H1 (cell line): ENCODE measurements around the gene MPZL3. TPM values are rescaled to one million over a fixed set of nuclear protein-coding genes. Genes with fewer than 3 reads are reported as not detected.

ENCODE experiments used
- CTCF ChIA-PET: fragments of 300-600 bp; sonication (Branson Sonifier 250); formaldehyde crosslinking; loops from one replicate; lab custom pipeline; 2021; ENCODE audit not compliant: partially characterized antibody; lab: Charles Lee
- POLR2A ChIA-PET: fragments of 300-600 bp; sonication (Branson Sonifier 250); formaldehyde crosslinking; loops from one replicate; lab custom pipeline; 2021; ENCODE audit warnings: inconsistent platforms; ENCODE audit not compliant: partially characterized antibody; lab: Charles Lee
- DNase-seq, 2 experiments: peaks; one replicate each; pipeline versions ENCODE4 v3.0.0 to v3.0.0-alpha.2; 2010 to 2022; ENCODE audit warnings: low spot score in 2 of 2, low read depth in 1 of 2, mixed read lengths in 1 of 2
- FAIRE-seq: peaks from 2 replicates; lab custom pipeline; 2011; peaks lifted over from hg19 to GRCh38; lab: Jason Lieb, UNC
- H2AFZ ChIP-seq: 2 replicates; pipeline ENCODE4 v1.8.1; 2012; ENCODE audit warnings: low read length, inconsistent platforms
- H2AK5ac ChIP-seq: 2 replicates; pipeline ENCODE4 v1.6.1; 2013; ENCODE audit warnings: low read depth, low read length
- H2BK120ac ChIP-seq: replicated peaks from 2 replicates; pipeline ENCODE3; 2013; ENCODE audit warnings: low read depth, low read length, inconsistent platforms
- H2BK12ac ChIP-seq: 2 replicates; pipeline ENCODE4 v1.6.1; 2013; ENCODE audit warnings: low read depth, low read length
- H2BK15ac ChIP-seq: 2 replicates; pipeline ENCODE4 v1.6.1; 2013; ENCODE audit warnings: low read length
- H2BK20ac ChIP-seq: 2 replicates; pipeline ENCODE4 v1.6.1; 2013; ENCODE audit warnings: low read length
- H2BK5ac ChIP-seq: 2 replicates; pipeline ENCODE4 v1.6.1; 2013; ENCODE audit warnings: low read depth, low read length
- H3K14ac ChIP-seq: 2 replicates; pipeline ENCODE4 v1.6.1; 2013; ENCODE audit warnings: inconsistent platforms; ENCODE audit not compliant: insufficient read length
- H3K18ac ChIP-seq: 2 replicates; pipeline ENCODE4 v1.6.1; 2013; ENCODE audit warnings: low read length; ENCODE audit errors: extremely low read depth
- H3K23ac ChIP-seq: 2 replicates; pipeline ENCODE4 v1.6.1; 2013; ENCODE audit warnings: inconsistent platforms; ENCODE audit not compliant: insufficient read length
- H3K23me2 ChIP-seq: 2 replicates; pipeline ENCODE4 v1.6.1; 2013; ENCODE audit warnings: low read depth, low read length
- H3K27ac ChIP-seq: 2 replicates; pipeline ENCODE4 v1.6.1; 2011; ENCODE audit warnings: low read depth, low read length, inconsistent platforms
- H3K27me3 ChIP-seq, 4 experiments: replicated peaks in 1 of 4; 1 replicate in 1 of 4; 2 replicates in 3 of 4; pipeline versions ENCODE4 v1.6.1 to v1.8.1; 2011 to 2013; ENCODE audit warnings: low read length in 3 of 4, mild to moderate bottlenecking in 3 of 4, inconsistent platforms in 2 of 4, mixed read lengths in 2 of 4, moderate library complexity in 1 of 4; ENCODE audit not compliant: control insufficient read depth in 3 of 4, insufficient read depth in 3 of 4; ENCODE audit errors: extremely low read depth in 1 of 4
- H3K36me3 ChIP-seq, 4 experiments: 2 replicates each; pipeline versions ENCODE4 v1.6.1 to v1.8.1; 2011 to 2013; ENCODE audit warnings: mild to moderate bottlenecking in 4 of 4, low read length in 3 of 4, moderate library complexity in 2 of 4, control low read depth in 1 of 4, inconsistent platforms in 1 of 4; ENCODE audit not compliant: insufficient read depth in 4 of 4, control insufficient read depth in 2 of 4
- H3K4ac ChIP-seq: replicated peaks from 2 replicates; pipeline ENCODE3; 2013; ENCODE audit warnings: low read length, low read depth, mixed read lengths, inconsistent platforms; ENCODE audit not compliant: insufficient read length
- H3K4me1 ChIP-seq, 4 experiments: replicated peaks in 1 of 4; 1 replicate in 1 of 4; 2 replicates in 3 of 4; pipeline versions ENCODE4 v1.6.1 to v1.8.1; 2011 to 2013; ENCODE audit warnings: low read length in 3 of 4, inconsistent platforms in 2 of 4, mixed read lengths in 1 of 4; ENCODE audit not compliant: insufficient read depth in 4 of 4, control insufficient read depth in 3 of 4
- H3K4me2 ChIP-seq, 2 experiments: 2 replicates each; pipeline versions ENCODE4 v1.6.1 to v1.8.1; 2011 to 2013; ENCODE audit warnings: low read depth in 2 of 2, low read length in 2 of 2, control low read depth in 1 of 2, inconsistent platforms in 1 of 2, mild to moderate bottlenecking in 1 of 2; ENCODE audit not compliant: insufficient read depth in 1 of 2
- H3K4me3 ChIP-seq, 4 experiments: fragments of 200-600, 300-600 bp in 1 of 4; sonication (generic), shearing (Covaris generic), sonication (Bioruptor Twin) in 1 of 4; 2 replicates each; pipeline versions ENCODE4 v1.5.1 to v1.8.1; 2011 to 2016; ENCODE audit warnings: low read length in 4 of 4, low read depth in 3 of 4, control low read depth in 2 of 4, inconsistent platforms in 2 of 4, mild to moderate bottlenecking in 2 of 4, mixed read lengths in 1 of 4, moderate library complexity in 1 of 4; ENCODE audit not compliant: insufficient read depth in 2 of 4; ENCODE audit errors: extremely low read depth in 1 of 4
- H3K56ac ChIP-seq: replicated peaks from 2 replicates; pipeline ENCODE3; 2013; ENCODE audit warnings: low read depth, mild to moderate bottlenecking, mixed read lengths, low read length, inconsistent platforms; ENCODE audit not compliant: insufficient read length
- H3K79me1 ChIP-seq: 2 replicates; pipeline ENCODE4 v1.6.1; 2013; ENCODE audit warnings: low read depth, low read length, control low read depth
- H3K79me2 ChIP-seq, 2 experiments: 2 replicates each; pipeline versions ENCODE4 v1.6.1 to v1.8.1; 2012 to 2013; ENCODE audit warnings: low read length in 2 of 2, mild to moderate bottlenecking in 2 of 2, inconsistent platforms in 1 of 2; ENCODE audit not compliant: insufficient read depth in 2 of 2, control insufficient read depth in 1 of 2
- H3K9ac ChIP-seq, 4 experiments: replicated peaks in 1 of 4; 1 replicate in 1 of 4; 2 replicates in 3 of 4; pipeline versions ENCODE4 v1.6.1 to v1.8.1; 2011 to 2013; ENCODE audit warnings: low read depth in 3 of 4, low read length in 3 of 4, control low read depth in 2 of 4, mild to moderate bottlenecking in 2 of 4, moderate library complexity in 2 of 4, inconsistent platforms in 1 of 4; ENCODE audit errors: extremely low read depth in 1 of 4
- H3K9me3 ChIP-seq, 2 experiments: 2 replicates each; pipeline versions ENCODE4 v1.6.1 to v1.8.1; 2012 to 2013; ENCODE audit warnings: mild to moderate bottlenecking in 2 of 2, moderate library complexity in 2 of 2, control low read depth in 1 of 2, inconsistent platforms in 1 of 2, low read depth in 1 of 2, low read length in 1 of 2, mixed read lengths in 1 of 2; ENCODE audit not compliant: insufficient read depth in 2 of 2
- H4K20me1 ChIP-seq, 2 experiments: replicated peaks in 1 of 2; 2 replicates each; pipeline versions ENCODE3 to v1.8.1; 2011 to 2013; ENCODE audit warnings: inconsistent platforms in 2 of 2, low read length in 2 of 2, mild to moderate bottlenecking in 1 of 2; ENCODE audit not compliant: insufficient read depth in 2 of 2, control insufficient read depth in 1 of 2
- H4K5ac ChIP-seq: 2 replicates; pipeline ENCODE4 v1.6.1; 2013; ENCODE audit warnings: low read length, low read depth, mixed read lengths, inconsistent platforms; ENCODE audit not compliant: insufficient read length
- H4K8ac ChIP-seq: 2 replicates; pipeline ENCODE4 v1.8.0; 2013; ENCODE audit warnings: mild to moderate bottlenecking, moderate library complexity, low read length, inconsistent platforms; ENCODE audit not compliant: insufficient read depth; ENCODE audit errors: extremely low read depth
- H4K91ac ChIP-seq: replicated peaks from 2 replicates; pipeline ENCODE3; 2013; ENCODE audit warnings: low read length, mixed read lengths, inconsistent platforms; ENCODE audit not compliant: insufficient read length
- CHD2 ChIP-seq: IDR thresholded peaks from 2 replicates; pipeline ENCODE4 v1.6.1; 2012; ENCODE audit warnings: low read length, improper control_type of control experiment
- CTCF ChIP-seq, 3 experiments: IDR thresholded peaks; 1 replicate in 2 of 3; 2 replicates in 1 of 3; pipeline versions ENCODE4 v1.5.1 to v1.6.1; 2011; ENCODE audit warnings: low read length in 3 of 3, mild to moderate bottlenecking in 3 of 3, inconsistent platforms in 2 of 3, low read depth in 1 of 3, moderate library complexity in 1 of 3; ENCODE audit not compliant: insufficient read depth in 1 of 3; ENCODE audit errors: control extremely low read depth in 1 of 3
- JUND ChIP-seq: IDR thresholded peaks from 2 replicates; pipeline ENCODE4 v1.6.1; 2011; ENCODE audit warnings: mild to moderate bottlenecking, improper control_type of control experiment, low read length
- RAD21 ChIP-seq, 2 experiments: IDR thresholded peaks in 1 of 2; conservative IDR thresholded peaks in 1 of 2; 2 replicates each; pipeline ENCODE4 v1.6.1; 2011; ENCODE audit warnings: low read depth in 2 of 2, low read length in 2 of 2, improper control_type of control experiment in 1 of 2, inconsistent platforms in 1 of 2, mild to moderate bottlenecking in 1 of 2, moderate library complexity in 1 of 2
- TAF7 ChIP-seq: optimal IDR thresholded peaks from 2 replicates; pipeline ENCODE3; 2011; ENCODE audit warnings: low read depth, mild to moderate bottlenecking, inconsistent platforms, low read length, moderate library complexity, borderline replicate concordance
- WGBS, 2 experiments: shearing (Covaris generic) in 1 of 2; methylation state at CpG; one replicate each; pipeline versions ENCODE4 v1.1.6 to v1.1.7; 2013 to 2015; ENCODE audit warnings: low lambda C conversion rate in 2 of 2, mixed read lengths in 2 of 2, inconsistent platforms in 1 of 2, low coverage in 1 of 2, missing lambda C conversion rate in 1 of 2; ENCODE audit not compliant: insufficient replicate concordance in 2 of 2, insufficient coverage in 1 of 2, insufficient read length in 1 of 2; ENCODE audit errors: extremely low coverage in 1 of 2, missing lambda C conversion rate in 1 of 2; 5-methylcytosine and 5-hydroxymethylcytosine counted together
- polyA plus RNA-seq, 7 experiments: library from polyadenylated mRNA; depleted of rRNA in 3 of 7; stranded (reverse) in 5 of 7; unstranded in 2 of 7; fragments of >200 nt in 5 of 7; fragments of 200-250 nt in 2 of 7; gene quantifications; 1 replicate in 5 of 7; 2 replicates in 1 of 7; 4 replicates in 1 of 7; pipeline versions ENCODE4 v1.2.1 to v1.2.3, GENCODE V29; 2011 to 2013; ENCODE audit warnings: missing spikeins in 2 of 7, mixed read lengths in 2 of 7
- total RNA-seq: library from RNA; stranded (reverse); fragmentation: NEBNext Ultra II Directional; extraction: Animal tissue kit (Norgen Biotek cat#: 25700); gene quantifications from 2 replicates; pipeline ENCODE4 v1.2.1, GENCODE V29; 2021

MPZL3 gene
- total and polyA plus RNA-seq, 2 of the 8 experiments (the other 6 are each of a cell fraction or from before 2014, with no cell fraction given) = 1.1 to 3.9 TPM

GRCh38 chr11:118290923-118291322 lies 38.8 kb upstream of the MPZL3 start:
- no peaks in the 10 kb centered on the region for H3K79me1 ChIP-seq
- H2BK5ac ChIP-seq = no peak overlapping the region
- FAIRE-seq (peak; percentile 70), DNase-seq (no peak)
- 0 out of 2 replicates have a peak overlapping the region, but pooled peaks have one; percentile 74 for H2AFZ ChIP-seq
- no peaks in the 10 kb centered on the region for H3K36me3 ChIP-seq
- H4K5ac ChIP-seq = no peak overlapping the region
- no peaks in the 10 kb centered on the region for H3K23me2 ChIP-seq
- WGBS, 2 experiments = 58% methylated on average over 9 of the region's 9 CpGs; no CpG with 5 or more reads in 1 of the 2 experiments
- H3K4me2 ChIP-seq = no peak overlapping the region
- H4K20me1 ChIP-seq = no peaks in the 10 kb centered on the region
- H3K56ac ChIP-seq = no peak overlapping the region
- H3K18ac ChIP-seq = no peak overlapping the region
- no peak overlapping the region for H3K9ac ChIP-seq
- no peaks in the 10 kb centered on the region; a peak in 1 of 7 replicates for H3K27me3 ChIP-seq
- H2BK20ac ChIP-seq = no peak overlapping the region
- no peak overlapping the region for H2BK12ac ChIP-seq
- no peak overlapping the region for H4K91ac ChIP-seq
- H3K9me3 ChIP-seq = no peaks in the 10 kb centered on the region
- H4K8ac ChIP-seq = no peak overlapping the region
- no peaks in the 10 kb centered on the region for H3K79me2 ChIP-seq
- no peak overlapping the region for H3K27ac ChIP-seq
- TF ChIP-seq CTCF (IDR thresholded peaks at IDR 0.05; ENCODE audit: control extremely low read depth in 1 of 3, insufficient read depth in 1 of 3, low read depth in 1 of 3, low read length in 3 of 3) = peak in 2 of 3 experiments; percentile 59 to 65; a peak in 3 of 4 replicates
- peak; percentile 83 to 84 for TF ChIP-seq RAD21 (IDR thresholded peaks at IDR 0.05 in 1 of 2, conservative IDR thresholded peaks at IDR 0.05 in 1 of 2; ENCODE audit: low read depth in 2 of 2, low read length in 2 of 2)
- TF ChIP-seq JUND = no peak
- no peak for TF ChIP-seq CHD2
- TF ChIP-seq TAF7 = no peak
- H3K4me1 ChIP-seq = no peaks in the 10 kb centered on the region; a peak in 1 of 7 replicates
- ChIA-PET CTCF (interaction anchor here (0.8 to 4.7 kb wide), 14 partner anchors 9 to 155 kb away, joined by 3 to 37 read pairs (median 3); partner anchors contain the start of gene MPZL2), POLR2A (interaction anchor here (0.7 kb wide), 1 partner anchor 49 kb away, joined by 4 read pairs; no protein-coding TSS in a partner anchor)
- no peak overlapping the region for H3K23ac ChIP-seq
- no peak overlapping the region for H2BK120ac ChIP-seq
- H3K4ac ChIP-seq = no peak overlapping the region
- no peak overlapping the region for H3K4me3 ChIP-seq
- H2AK5ac ChIP-seq = no peak overlapping the region
- no peak overlapping the region for H3K14ac ChIP-seq
- no peak overlapping the region for H2BK15ac ChIP-seq
